OCI-LY7 (cell line): ENCODE measurements around the gene AMIGO2. TPM values are rescaled to one million over a fixed set of nuclear protein-coding genes. Genes with fewer than 3 reads are reported as not detected.

Experiments
- BruUV-seq: library from RNA; stranded (reverse); fragments of 400-500 nt; replicated peaks from 2 replicates; lab custom pipeline; 2021; lab: Mats Ljungman, UMichigan
- CTCF ChIA-PET: fragments of 300-600 bp; sonication (Branson Sonifier 250); formaldehyde crosslinking; loops from one replicate; lab custom pipeline; 2022; ENCODE audit warnings: antibody characterized with exemption; ENCODE audit not compliant: unreplicated experiment; lab: Charles Lee
- POLR2A ChIA-PET: fragments of 300-600 bp; sonication (Branson Sonifier 250); formaldehyde crosslinking; loops from one replicate; lab custom pipeline; 2022; ENCODE audit warnings: antibody characterized with exemption; lab: Charles Lee
- DNase-seq: peaks from one replicate; pipeline ENCODE4 v3.0.0-alpha.2; 2015; ENCODE audit warnings: low spot score
- H2AFZ ChIP-seq: fragments of 200-600 bp; sonication (generic), shearing (Covaris generic); 2 replicates; pipeline ENCODE4 v1.6.1; 2014; ENCODE audit warnings: mild to moderate bottlenecking, antibody characterized with exemption, low read length, moderate library complexity
- H3K27ac ChIP-seq: fragments of 200-600 bp; sonication (generic); 2 replicates; pipeline ENCODE4 v1.5.1; 2014; ENCODE audit warnings: mixed run types, low read depth, mild to moderate bottlenecking, moderate library complexity, low read length, inconsistent platforms; ENCODE audit not compliant: poor library complexity, severe bottlenecking
- H3K36me3 ChIP-seq: fragments of 200-600 bp; sonication (generic); 2 replicates; pipeline ENCODE4 v1.6.1; 2014; ENCODE audit warnings: mild to moderate bottlenecking, antibody characterized with exemption, low read length, moderate library complexity, mixed read lengths; ENCODE audit not compliant: insufficient read depth
- H3K4me1 ChIP-seq: fragments of 200-600 bp; sonication (generic); 2 replicates; pipeline ENCODE4 v1.5.1; 2014; ENCODE audit warnings: mild to moderate bottlenecking, low read length; ENCODE audit not compliant: insufficient read depth, poor library complexity, severe bottlenecking
- H3K4me2 ChIP-seq: fragments of 200-600 bp; sonication (generic); 2 replicates; pipeline ENCODE4 v1.6.1; 2014; ENCODE audit warnings: mild to moderate bottlenecking, low read length
- H3K4me3 ChIP-seq: fragments of 200-600 bp; sonication (generic); 2 replicates; pipeline ENCODE4 v1.5.1; 2014; ENCODE audit warnings: mild to moderate bottlenecking, low read depth, low read length; ENCODE audit not compliant: poor library complexity, severe bottlenecking
- H3K79me2 ChIP-seq: fragments of 200-600 bp; sonication (generic); 2 replicates; pipeline ENCODE4 v1.6.1; 2016; ENCODE audit warnings: low read depth, mild to moderate bottlenecking, low read length, moderate library complexity, mixed read lengths; ENCODE audit not compliant: insufficient read depth
- H3K9me2 ChIP-seq: fragments of 200-600 bp; sonication (generic); 2 replicates; pipeline ENCODE4 v1.6.1; 2016; ENCODE audit warnings: mild to moderate bottlenecking, low read length, mixed read lengths; ENCODE audit not compliant: insufficient read depth
- H3K9me3 ChIP-seq: fragments of 200-600 bp; sonication (generic); 2 replicates; pipeline ENCODE4 v1.6.1; 2014; ENCODE audit warnings: mild to moderate bottlenecking, mixed run types, low read length, mixed read lengths
- H4K20me1 ChIP-seq: fragments of 200-600 bp; sonication (generic); 2 replicates; pipeline ENCODE4 v1.6.1; 2014; ENCODE audit warnings: mild to moderate bottlenecking, antibody characterized with exemption, low read length, moderate library complexity, mixed read lengths; ENCODE audit not compliant: insufficient read depth
- CTCF ChIP-seq: fragments of 200-600 bp; sonication (generic); conservative IDR thresholded peaks from 2 replicates; pipeline ENCODE4 v1.5.1; 2014; ENCODE audit warnings: mild to moderate bottlenecking, antibody characterized with exemption, low read length, moderate library complexity, mixed read lengths
- EZH2phosphoT487 ChIP-seq: fragments of 200-600 bp; sonication (generic); IDR thresholded peaks from 2 replicates; pipeline ENCODE4 v1.6.1; 2018; ENCODE audit warnings: low read depth, borderline replicate concordance, mild to moderate bottlenecking, mixed run types, antibody characterized with exemption, low read length, moderate library complexity, mixed read lengths
- intact Hi-C: fragments of 100-400 bp; cut with micrococcal nuclease; formaldehyde crosslinking; loops from one replicate; pipeline ENCODE4 v1.10.0; 2022; ENCODE audit not compliant: unreplicated experiment
- total RNA-seq, 2 experiments: library from RNA; depleted of rRNA in 1 of 2; stranded (reverse); fragments of >200 nt in 1 of 2; shearing (Covaris generic) in 1 of 2; gene quantifications; 2 replicates each; pipeline ENCODE4 v1.2.3, GENCODE V29; 2014 to 2022

The AMIGO2 gene
- total RNA-seq, 2 experiments from 2014 or later: not detected

GRCh38 chr12:47088021-47088944, 8.5 kb upstream of the AMIGO2 start:
- no peak overlapping the region for H3K27ac ChIP-seq
- no peak overlapping the region for H3K4me2 ChIP-seq
- H3K79me2 ChIP-seq: no peaks in the 10 kb centered on the region
- no peak overlapping the region for H3K4me3 ChIP-seq
- no peak overlapping the region for H2AFZ ChIP-seq
- TF ChIP-seq EZH2phosphoT487 (no peak), CTCF (no peak)
- ChIA-PET CTCF (no interaction called here), POLR2A (no interaction called here)
- no peaks in the 10 kb centered on the region for H4K20me1 ChIP-seq
- H3K9me2 ChIP-seq: no peaks in the 10 kb centered on the region
- BruUV-seq: no TSS peak
- intact Hi-C loops: no loop called here
- no peaks in the 10 kb centered on the region for H3K9me3 ChIP-seq
- DNase-seq: no peak
- H3K36me3 ChIP-seq: no peaks in the 10 kb centered on the region
- no peaks in the 10 kb centered on the region for H3K4me1 ChIP-seq

DNA sequence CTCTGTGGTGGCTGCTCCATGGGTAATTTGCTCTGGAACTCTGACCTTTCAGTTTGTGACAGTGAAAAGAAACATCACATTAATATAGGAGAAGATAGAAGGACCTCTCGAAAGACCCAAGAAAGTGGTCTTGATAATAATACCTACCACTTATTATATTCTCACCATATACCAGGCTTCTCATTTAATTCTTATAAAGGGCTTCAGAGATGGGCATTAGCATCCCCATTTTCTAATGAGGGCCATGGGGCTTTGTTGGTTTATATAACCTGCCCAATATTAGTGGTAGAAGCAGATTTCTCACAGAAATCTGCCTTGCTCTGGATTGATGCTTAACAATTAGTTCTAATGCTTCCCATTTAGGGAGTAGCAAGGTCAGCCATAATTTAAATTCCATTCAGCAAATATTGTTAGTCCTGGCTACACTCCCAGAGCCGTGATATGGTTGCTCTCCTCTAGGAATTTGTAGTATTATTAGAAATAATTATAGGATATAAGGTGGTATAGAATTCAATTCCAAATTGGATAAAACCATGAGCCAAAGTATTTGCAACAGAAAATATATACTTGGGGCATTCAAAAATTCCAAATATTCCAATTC, 7.4 kb upstream of the AMIGO2 start:
- H4K20me1 ChIP-seq: no peaks in the 10 kb centered on the region
- no TSS peak for BruUV-seq
- POLR2A ChIA-PET: no interaction called here
- TF ChIP-seq CTCF (no peak), EZH2phosphoT487 (no peak)
- no peaks in the 10 kb centered on the region for H3K9me2 ChIP-seq
- H3K36me3 ChIP-seq: no peaks in the 10 kb centered on the region
- no peaks in the 10 kb centered on the region for H3K79me2 ChIP-seq
- H3K4me1 ChIP-seq: no peaks in the 10 kb centered on the region
- H2AFZ ChIP-seq: no peak overlapping the region
- H3K4me2 ChIP-seq: no peak overlapping the region
- CTCF ChIA-PET: no interaction called here
- H3K9me3 ChIP-seq: no peaks in the 10 kb centered on the region
- H3K27ac ChIP-seq: no peak overlapping the region
- intact Hi-C loops: no loop called here
- no peak for DNase-seq
- no peak overlapping the region for H3K4me3 ChIP-seq
